Measurements from ENCODE around the gene COL6A5.

COL6A5 gene

GRCh38 chr3:130468311-130468710 is 122.8 kb downstream of the COL6A5 start:
- no peaks in the 10 kb centered on the region for H3K4me1 ChIP-seq (ENCODE audit: insufficient read depth, low read length, severe bottlenecking)
- no peaks in the 10 kb centered on the region for H4K20me1 ChIP-seq (ENCODE audit: insufficient read depth, low read length)
- no peaks in the 10 kb centered on the region for H3K9me2 ChIP-seq (ENCODE audit: low read depth, low read length)
- TF ChIP-seq EZH2 (IDR thresholded peaks at IDR 0.05; ENCODE audit: borderline replicate concordance, low read length) = no peak
- no peak for TF ChIP-seq CTCF (IDR thresholded peaks at IDR 0.05; ENCODE audit: low read length)
- no peak overlapping the region for H2AFZ ChIP-seq (ENCODE audit: low read length)
- H3K79me2 ChIP-seq (ENCODE audit: insufficient read depth, low read length) = no peaks in the 10 kb centered on the region
- no peaks in the 10 kb centered on the region for H3K27me3 ChIP-seq (ENCODE audit: insufficient read depth, low read length)
- no peaks in the 10 kb centered on the region for H3K36me3 ChIP-seq (ENCODE audit: insufficient read depth, low read length)
- H3K9me3 ChIP-seq (ENCODE audit: low read length) = no peaks in the 10 kb centered on the region
- no peak overlapping the region for H3K27ac ChIP-seq (ENCODE audit: low read depth, low read length, poor library complexity, severe bottlenecking)
- H3K4me3 ChIP-seq (ENCODE audit: low read depth, low read length, poor library complexity, severe bottlenecking) = no peak overlapping the region
- no peak overlapping the region for H3K4me2 ChIP-seq (ENCODE audit: low read length)
- H3K9ac ChIP-seq (ENCODE audit: low read length) = no peak overlapping the region
- H3F3A ChIP-seq (ENCODE audit: insufficient read depth, low read length) = no peaks in the 10 kb centered on the region

- no peak overlapping the region for H3K27ac ChIP-seq (ENCODE audit: low read depth, low read length, poor library complexity, severe bottlenecking)
- no peak overlapping the region for H3K4me3 ChIP-seq (ENCODE audit: low read depth, low read length, poor library complexity, severe bottlenecking)
- H3K9me3 ChIP-seq (ENCODE audit: low read length) = no peaks in the 10 kb centered on the region
- no peaks in the 10 kb centered on the region for H3K36me3 ChIP-seq (ENCODE audit: insufficient read depth, low read length)
- no peaks in the 10 kb centered on the region for H3F3A ChIP-seq (ENCODE audit: insufficient read depth, low read length)
- H3K27me3 ChIP-seq (ENCODE audit: insufficient read depth, low read length) = no peaks in the 10 kb centered on the region
- H3K9me2 ChIP-seq (ENCODE audit: low read depth, low read length) = no peaks in the 10 kb centered on the region
- no peaks in the 10 kb centered on the region for H3K4me1 ChIP-seq (ENCODE audit: insufficient read depth, low read length, severe bottlenecking)
- no peaks in the 10 kb centered on the region for H4K20me1 ChIP-seq (ENCODE audit: insufficient read depth, low read length)
- no peak for TF ChIP-seq CTCF (IDR thresholded peaks at IDR 0.05; ENCODE audit: low read length)
- no peak for TF ChIP-seq EZH2 (IDR thresholded peaks at IDR 0.05; ENCODE audit: borderline replicate concordance, low read length)
- no peak overlapping the region for H3K9ac ChIP-seq (ENCODE audit: low read length)
- H3K4me2 ChIP-seq (ENCODE audit: low read length) = no peak overlapping the region
- no peak overlapping the region for H2AFZ ChIP-seq (ENCODE audit: low read length)
- H3K79me2 ChIP-seq (ENCODE audit: insufficient read depth, low read length) = no peaks in the 10 kb centered on the region
Observed at GRCh38 chr3:130470126-130470525, 124.7 kb downstream of the COL6A5 start.

GRCh38 chr3:130473416-130473815 is 127.9 kb downstream of the COL6A5 start:
- no peaks in the 10 kb centered on the region for H4K20me1 ChIP-seq (ENCODE audit: insufficient read depth, low read length)
- no peak overlapping the region for H3K4me2 ChIP-seq (ENCODE audit: low read length)
- no peaks in the 10 kb centered on the region for H3K27me3 ChIP-seq (ENCODE audit: insufficient read depth, low read length)
- H3F3A ChIP-seq (ENCODE audit: insufficient read depth, low read length) = no peaks in the 10 kb centered on the region
- H3K27ac ChIP-seq (ENCODE audit: low read depth, low read length, poor library complexity, severe bottlenecking) = no peak overlapping the region
- H3K9ac ChIP-seq (ENCODE audit: low read length) = no peak overlapping the region
- H3K79me2 ChIP-seq (ENCODE audit: insufficient read depth, low read length) = no peaks in the 10 kb centered on the region
- H3K9me2 ChIP-seq (ENCODE audit: low read depth, low read length) = no peaks in the 10 kb centered on the region
- H3K4me3 ChIP-seq (ENCODE audit: low read depth, low read length, poor library complexity, severe bottlenecking) = no peak overlapping the region
- no peak for TF ChIP-seq CTCF (IDR thresholded peaks at IDR 0.05; ENCODE audit: low read length)
- TF ChIP-seq EZH2 (IDR thresholded peaks at IDR 0.05; ENCODE audit: borderline replicate concordance, low read length) = no peak
- no peaks in the 10 kb centered on the region for H3K36me3 ChIP-seq (ENCODE audit: insufficient read depth, low read length)
- no peaks in the 10 kb centered on the region for H3K4me1 ChIP-seq (ENCODE audit: insufficient read depth, low read length, severe bottlenecking)
- H3K9me3 ChIP-seq (ENCODE audit: low read length) = no peaks in the 10 kb centered on the region
- H2AFZ ChIP-seq (ENCODE audit: low read length) = no peak overlapping the region

All from OCI-LY1 (cell line).